GM12801 (cell line): ENCODE measurements around the gene BANP.

Experiments used
- TF ChIP-seq, protein P1 (sequence below): IDR thresholded peaks from one replicate; pipeline ENCODE4 v1.5.1; 2011; ENCODE audit warnings: control low read depth; ENCODE audit not compliant: insufficient read length; ENCODE audit errors: extremely low read depth

BANP gene

DNA sequence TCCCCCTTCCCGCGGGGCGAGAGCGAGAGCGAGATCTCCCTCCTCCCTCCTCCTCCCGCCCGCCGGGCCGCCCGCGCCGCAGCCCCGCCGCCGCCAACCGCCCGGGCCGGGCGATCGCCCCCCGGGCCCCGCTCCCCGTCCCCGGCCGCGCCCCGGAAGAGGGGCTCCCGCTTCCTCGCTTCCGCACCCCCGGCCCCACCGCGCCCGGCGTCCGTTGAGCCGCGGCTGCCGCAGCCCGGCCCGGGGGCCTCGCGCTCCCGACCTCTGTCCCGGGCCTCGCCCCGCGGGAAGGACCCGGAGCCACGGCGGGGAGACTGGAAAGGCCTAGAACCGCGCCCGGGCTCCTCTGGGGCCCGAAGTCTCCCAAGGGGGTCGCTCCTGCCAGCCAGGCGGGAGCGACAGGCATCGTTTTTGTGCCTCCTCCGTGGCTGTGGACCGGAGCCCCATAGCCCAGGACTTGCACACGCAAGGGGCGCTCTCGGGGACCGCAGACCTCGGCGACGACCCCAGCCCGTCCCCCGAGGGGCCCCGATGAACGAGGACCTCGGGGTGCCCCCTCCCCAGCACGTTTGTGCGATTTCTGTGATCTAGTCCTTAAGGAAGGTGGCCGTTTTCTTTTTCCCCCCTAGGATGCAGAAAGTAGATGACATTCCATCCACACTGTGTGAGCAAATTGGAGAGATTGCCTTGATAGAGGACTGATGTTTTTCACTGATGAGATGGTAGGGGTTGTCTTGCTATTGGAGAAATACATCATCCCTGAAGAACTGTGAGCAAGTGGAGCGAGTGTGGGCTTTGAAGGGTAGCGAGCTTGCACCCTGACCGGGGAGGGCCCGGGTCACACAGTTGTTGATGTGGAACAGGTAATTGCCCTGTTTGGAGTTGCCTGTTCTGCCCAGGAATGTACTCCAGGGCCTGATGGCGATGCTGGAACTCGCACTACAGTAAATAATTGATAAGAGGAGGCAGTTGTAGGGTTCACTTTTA, 611 bp downstream of the BANP start:
- TF ChIP-seq, protein P1, sequence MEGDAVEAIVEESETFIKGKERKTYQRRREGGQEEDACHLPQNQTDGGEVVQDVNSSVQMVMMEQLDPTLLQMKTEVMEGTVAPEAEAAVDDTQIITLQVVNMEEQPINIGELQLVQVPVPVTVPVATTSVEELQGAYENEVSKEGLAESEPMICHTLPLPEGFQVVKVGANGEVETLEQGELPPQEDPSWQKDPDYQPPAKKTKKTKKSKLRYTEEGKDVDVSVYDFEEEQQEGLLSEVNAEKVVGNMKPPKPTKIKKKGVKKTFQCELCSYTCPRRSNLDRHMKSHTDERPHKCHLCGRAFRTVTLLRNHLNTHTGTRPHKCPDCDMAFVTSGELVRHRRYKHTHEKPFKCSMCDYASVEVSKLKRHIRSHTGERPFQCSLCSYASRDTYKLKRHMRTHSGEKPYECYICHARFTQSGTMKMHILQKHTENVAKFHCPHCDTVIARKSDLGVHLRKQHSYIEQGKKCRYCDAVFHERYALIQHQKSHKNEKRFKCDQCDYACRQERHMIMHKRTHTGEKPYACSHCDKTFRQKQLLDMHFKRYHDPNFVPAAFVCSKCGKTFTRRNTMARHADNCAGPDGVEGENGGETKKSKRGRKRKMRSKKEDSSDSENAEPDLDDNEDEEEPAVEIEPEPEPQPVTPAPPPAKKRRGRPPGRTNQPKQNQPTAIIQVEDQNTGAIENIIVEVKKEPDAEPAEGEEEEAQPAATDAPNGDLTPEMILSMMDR = no peak

DNA sequence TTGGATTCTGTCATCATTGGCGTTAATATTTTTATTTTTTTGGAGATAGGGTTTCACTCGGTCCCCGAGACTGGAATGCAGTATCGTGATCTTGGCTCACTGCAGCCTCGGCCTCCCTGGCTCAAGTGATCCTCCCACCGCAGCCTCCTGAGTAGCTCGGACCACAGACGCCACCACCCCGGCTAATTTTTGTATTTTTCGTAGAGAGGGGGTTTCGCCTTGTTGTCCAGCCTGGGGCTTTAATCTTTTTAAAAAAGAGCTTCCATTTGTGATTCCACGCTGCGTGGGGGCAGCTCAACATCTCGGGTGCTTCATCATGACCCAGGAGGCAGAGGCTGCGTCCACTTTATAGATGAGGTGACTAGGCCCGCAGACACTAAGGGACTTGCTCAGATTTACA, 1.5 kb downstream of the BANP start:
- TF ChIP-seq, protein P1 = no peak

DNA sequence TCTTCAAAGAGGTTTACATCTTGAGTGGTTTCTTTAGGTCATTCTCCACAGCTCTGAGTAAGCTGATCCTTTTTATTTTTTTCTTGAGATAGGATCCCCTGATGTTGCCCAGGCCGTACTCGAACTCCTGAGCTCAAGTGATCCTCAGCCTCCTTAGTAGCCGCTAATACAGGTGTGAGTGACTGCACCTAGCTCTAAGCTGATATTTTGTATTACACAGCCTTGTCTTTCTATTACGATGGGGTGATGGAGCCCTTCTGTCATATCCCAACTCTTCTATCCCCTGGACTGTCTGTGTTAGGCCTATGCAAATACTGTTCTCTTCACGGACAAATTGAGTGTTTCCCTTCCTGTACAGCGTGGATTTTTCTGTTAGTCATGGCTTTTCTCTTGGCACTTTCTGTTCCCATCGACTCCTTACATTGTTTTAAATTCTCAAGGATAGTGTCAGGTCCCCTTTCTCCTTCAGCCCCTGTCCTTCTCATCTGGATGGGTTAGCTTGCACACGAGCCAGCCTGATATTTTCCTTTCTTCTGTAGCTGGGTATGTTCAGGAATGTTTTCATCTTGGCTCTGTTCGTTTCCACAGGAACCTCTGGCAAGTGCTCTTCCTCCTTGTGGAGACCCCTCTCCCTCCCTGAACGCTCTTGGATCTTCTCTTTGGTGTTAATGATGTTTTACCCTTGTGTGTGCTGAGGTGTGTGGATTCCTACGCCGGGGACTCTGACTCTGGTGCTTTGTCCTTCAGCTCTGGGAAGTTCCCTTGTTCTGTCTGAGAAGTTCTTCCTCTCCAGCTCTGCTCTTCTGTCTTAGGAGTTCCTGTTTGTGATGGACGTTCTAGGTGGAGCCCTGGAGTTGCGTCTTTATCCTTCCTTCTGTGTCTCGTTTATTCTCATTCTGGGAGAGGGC, 2.3 kb downstream of the BANP start:
- TF ChIP-seq, protein P1 = no peak

DNA sequence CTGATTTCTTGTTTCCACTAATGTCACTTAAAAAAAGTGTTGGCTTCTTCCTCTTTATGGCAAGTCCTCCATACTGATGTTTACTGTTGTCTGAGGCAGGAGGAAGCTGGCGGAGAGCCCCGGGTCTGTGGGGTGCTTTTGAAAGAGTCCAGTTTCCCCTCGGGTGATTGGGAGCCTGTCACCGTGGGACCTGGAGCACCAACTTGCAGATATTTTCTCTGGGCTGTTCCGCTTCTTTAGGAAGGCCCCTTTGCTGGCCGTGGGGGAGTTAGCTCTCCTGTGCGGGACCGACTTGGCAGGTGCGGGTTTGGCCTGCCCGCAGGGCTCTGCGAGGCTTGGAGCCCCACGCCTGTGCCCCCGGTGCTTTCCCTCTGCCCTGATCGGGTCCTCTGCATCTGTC, 3.1 kb downstream of the BANP start:
- TF ChIP-seq, protein P1 = no peak

DNA sequence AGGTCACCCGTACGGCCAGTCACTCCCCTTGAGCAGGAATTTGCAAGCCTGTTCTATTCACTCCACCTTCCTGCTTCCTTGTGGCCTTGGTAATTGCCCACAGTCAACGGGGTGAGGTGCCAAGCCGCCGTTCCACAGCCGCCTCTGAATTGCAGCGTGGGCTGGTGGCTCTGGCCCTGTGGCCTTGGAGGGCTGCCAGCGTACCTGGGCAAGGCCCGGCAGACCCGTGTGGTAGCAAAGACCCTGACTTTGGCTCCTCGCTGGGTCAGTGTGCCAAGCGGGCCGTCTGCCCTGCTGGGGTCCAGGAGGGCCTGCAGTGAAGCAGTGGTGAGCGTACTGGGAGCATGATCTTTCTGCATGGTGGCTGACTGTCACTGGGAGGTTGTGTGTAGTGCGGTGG, 3.6 kb downstream of the BANP start:
- TF ChIP-seq, protein P1 = no peak

DNA sequence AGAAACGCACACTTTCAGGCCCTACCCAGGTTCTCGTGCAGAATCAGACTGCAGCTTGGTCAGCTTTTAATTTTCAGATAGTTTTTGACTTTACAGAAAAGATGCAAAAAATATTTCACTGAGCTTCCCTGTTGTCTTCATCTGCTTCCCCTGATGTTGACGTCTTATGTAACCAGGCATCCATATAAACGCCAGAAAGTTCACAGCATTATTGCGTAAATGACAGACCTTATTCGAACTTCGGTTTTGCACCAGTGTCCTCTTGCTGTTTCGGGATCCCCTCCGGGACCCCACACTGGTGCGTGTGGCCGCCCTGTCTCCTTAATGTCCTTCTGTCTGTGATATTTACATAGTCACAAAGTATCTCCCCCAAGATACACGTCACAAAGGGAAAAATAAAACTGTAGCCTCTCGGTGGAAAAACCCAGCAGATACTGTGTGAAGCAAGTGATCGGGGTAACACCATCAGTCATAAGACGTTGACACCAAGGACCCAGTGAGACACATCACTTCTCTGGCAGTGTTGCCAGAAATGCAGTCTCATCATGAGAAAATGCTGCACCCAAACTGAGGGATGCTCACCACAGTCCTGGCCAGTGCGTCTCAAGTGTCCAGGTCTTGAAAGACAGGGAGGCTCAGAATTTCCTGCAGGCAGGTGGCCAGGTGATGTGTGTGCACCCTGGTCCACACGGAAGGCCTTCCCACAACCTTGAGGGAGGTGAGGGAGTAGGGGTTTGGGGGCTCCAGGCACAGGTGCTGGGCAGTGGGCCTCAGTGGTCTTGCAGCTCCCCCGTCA, 4.3 kb downstream of the BANP start:
- TF ChIP-seq, protein P1 = no peak

DNA sequence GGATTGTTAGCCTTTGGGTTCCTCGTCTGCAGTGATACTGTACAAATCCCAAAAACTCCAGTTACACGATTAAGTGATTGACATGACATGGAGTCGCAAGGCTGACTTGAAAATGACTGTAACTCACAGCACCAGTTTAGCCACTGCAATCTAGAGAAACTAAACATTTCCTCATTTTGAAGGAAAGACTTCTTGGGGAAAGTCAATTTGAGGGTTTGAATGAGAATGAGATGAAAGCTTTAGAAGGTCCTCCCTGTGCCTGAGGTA, 4.8 kb downstream of the BANP start:
- TF ChIP-seq, protein P1 = no peak
